CD4-positive, alpha-beta T cell treated with Interleukin-6 for 4 hours (primary cell): ENCODE results near the gene IREB2.
"Not testable (repeated sequence)": the region's sequence is repeated elsewhere in the genome, so short reads cannot be mapped to it uniquely, and the experiment has no call there.

Experiments used
- DNase-seq: peaks from one replicate; pipeline ENCODE4 v3.0.0-alpha.2; 2020; ENCODE audit warnings: mixed read lengths

IREB2 gene

DNA sequence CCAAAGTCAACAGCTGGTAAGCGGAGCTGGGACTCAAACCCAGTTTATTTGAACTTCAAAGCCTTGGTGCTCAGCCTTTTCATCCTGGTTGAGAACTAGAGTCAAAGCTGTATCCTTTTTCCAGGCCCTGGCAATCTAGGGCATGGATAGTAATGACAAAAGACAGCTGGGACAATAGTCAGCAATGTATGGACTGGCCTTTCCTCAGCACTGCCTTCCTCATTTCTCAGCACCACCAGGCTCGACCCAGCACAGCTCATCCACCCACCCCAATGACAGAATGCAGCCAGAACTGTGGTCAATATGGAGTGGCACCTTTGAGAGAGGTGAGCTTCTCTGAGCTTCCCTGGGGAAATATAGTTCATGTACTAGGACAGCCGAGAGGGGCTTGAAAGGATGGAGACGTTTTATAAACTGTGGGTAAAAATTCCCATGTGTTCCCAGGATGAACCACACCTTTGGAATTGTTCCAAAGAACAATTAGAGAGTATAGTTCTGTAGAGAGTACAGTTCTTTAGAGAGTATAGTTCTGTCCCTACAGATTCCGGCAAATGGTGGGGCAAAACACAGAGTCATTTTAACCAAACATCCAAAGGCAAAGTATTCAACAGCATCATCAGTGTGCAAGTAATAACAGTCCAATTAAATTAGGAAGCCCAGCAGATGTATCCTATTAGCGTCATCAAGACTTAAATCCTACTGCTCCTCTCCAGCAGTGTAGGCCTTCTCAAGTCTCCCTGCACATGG lies 30.2 kb upstream of the IREB2 start:
- DNase-seq, result no peak

DNA sequence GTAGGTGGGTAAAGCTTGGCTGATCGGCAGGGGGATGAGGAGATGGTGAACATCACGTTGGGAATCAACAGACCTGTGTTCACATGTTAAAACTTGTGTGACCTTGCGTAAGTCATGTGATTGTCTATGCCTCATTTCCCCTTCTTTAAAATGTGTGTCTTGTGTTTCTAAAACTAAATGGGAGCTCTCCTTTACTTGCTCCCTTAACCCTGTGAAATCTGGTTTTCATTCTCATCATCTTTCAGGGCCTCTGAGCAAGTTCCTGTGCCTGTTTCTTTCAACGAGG lies 29.7 kb upstream of the IREB2 start:
- DNase-seq, result no peak

GRCh38 chr15:78408961-78409360 lies 29.1 kb upstream of the IREB2 start:
- no peak for DNase-seq

GRCh38 chr15:78411061-78411460 lies 27.0 kb upstream of the IREB2 start:
- no peak for DNase-seq

GRCh38 chr15:78414621-78415250 lies 23.3 kb upstream of the IREB2 start:
- no peak for DNase-seq

DNA sequence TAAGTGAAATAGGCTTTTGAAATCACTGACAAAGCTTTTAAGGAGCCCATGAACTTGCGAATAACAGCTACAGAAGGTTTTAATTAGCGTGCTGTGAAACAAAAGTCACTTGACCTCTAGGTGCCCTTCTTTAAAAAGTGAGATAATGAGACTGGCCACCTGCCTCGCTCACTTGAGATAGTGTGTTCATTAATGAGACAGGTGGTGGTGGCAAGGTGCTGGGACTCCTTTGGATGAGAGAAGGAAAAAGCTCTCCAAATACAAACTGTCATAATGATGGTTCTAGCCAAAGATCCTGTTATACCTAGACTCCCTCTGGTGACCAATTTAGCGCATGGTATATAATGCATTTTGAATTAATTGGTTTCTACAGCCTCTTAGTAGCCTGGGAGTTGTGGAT lies 22.7 kb upstream of the IREB2 start:
- no peak for DNase-seq

DNA sequence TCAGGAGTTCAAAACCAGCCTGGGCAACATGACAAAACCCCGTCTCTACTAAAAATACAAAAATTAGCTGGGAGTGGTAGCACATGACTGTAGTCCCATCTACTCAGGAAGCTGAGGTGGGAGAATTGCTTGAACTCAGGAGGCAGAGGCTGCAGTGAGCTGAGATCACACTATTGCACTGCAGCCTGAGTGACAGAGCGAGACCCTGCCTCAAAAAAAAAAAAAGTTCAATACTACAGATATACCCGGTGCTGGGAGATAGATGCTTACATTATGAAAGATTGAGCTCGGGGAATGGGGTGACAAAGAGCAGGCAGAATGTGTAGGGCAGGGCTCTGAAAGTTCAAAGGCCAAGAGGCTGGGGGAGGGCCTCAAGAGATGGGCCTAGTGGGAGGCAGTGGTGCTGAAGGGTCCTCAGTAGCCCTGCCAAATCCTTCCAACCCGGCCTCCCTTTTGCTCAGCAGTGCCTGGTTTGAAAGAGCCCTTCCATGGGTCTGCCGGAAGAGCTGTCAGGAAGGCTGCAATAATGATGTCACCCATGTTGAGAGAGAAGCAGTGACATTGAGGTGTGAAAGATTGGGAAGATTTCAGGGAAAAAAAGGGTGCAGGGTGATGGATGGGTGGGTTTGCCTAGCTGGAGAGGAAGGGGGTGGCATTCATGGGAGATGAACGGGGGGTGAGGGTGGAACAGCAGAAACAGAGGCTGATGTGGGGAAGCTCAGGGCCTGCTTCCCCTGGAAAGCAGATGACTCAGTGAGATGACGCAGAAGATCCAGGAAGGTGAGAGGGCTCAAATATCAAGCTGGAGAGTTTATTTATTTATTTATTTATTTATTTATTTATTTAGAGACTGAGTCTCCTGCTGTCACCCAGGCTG lies 20.0 kb upstream of the IREB2 start:
- DNase-seq, result no peak

- DNase-seq, result no peak
These were observed 19.3 kb upstream of the IREB2 start for GRCh38 chr15:78418686-78419085.

DNA sequence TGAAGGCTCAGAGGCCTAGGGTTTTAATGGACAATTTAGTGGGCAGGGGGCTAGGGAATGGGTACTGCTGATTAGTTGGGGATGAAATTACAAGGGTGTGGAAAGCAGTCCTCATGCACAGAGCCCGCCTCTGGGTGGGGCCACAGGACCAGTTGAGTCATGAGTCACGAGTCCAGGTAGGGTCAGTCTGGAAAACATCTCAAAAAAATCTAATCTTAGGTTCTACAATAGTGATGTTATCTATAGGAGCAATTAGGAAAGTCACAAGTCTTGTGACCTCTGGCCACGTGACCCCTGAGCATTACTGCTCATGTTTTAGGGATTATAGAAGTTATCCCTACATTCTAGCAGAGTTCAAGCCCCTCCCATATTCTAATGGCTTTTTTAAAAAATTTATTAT lies 18.6 kb upstream of the IREB2 start:
- no peak for DNase-seq

DNA sequence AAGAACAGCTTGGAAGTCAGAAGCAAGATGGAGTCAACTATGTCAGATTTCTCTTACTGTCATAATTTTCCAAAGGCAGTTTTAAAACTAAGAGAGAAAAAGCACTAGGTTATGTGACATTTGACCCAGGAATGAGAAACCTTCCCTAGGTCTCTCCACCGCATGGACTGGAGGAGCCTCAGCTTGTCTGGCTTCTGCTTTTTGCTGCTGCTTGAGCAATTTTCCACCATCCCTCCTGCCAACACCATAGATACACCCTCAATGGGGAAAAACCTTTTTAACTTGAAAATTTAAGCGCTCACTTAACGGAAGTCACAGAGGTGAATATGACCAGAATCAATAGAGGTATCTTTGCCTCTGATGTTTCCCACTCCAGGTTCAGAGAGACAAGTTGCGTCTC lies 17.8 kb upstream of the IREB2 start:
- DNase-seq, result no peak

GRCh38 chr15:78420766-78421165 lies 17.2 kb upstream of the IREB2 start:
- DNase-seq, result no peak

GRCh38 chr15:78421238-78421965 lies 16.6 kb upstream of the IREB2 start:
- no peak for DNase-seq

- DNase-seq, result peak; percentile 71
These were observed 15.3 kb upstream of the IREB2 start for GRCh38 chr15:78422571-78423340.

- no peak for DNase-seq
These were observed 13.3 kb upstream of the IREB2 start for GRCh38 chr15:78424673-78425072.

GRCh38 chr15:78425643-78426042 lies 12.4 kb upstream of the IREB2 start:
- no peak for DNase-seq

DNA sequence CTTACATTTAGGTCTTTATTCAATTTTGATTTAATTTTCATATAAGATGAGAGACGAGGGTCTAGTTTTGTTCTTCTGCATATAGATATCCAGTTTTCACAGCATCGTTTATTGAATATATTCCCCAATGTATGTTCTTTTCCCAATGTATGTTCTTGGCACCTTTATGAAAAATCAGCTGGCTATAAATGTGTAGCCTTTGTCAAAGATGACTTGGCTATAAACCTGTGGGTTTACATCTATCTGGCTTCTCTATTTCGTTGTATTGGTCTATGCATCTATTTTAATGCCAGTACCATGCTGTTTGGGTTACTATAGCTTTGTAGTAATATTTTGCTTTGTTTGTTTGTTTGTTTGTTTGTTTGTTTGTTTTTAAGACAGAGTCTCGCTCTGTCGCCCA lies 11.7 kb upstream of the IREB2 start:
- DNase-seq, result no peak

DNA sequence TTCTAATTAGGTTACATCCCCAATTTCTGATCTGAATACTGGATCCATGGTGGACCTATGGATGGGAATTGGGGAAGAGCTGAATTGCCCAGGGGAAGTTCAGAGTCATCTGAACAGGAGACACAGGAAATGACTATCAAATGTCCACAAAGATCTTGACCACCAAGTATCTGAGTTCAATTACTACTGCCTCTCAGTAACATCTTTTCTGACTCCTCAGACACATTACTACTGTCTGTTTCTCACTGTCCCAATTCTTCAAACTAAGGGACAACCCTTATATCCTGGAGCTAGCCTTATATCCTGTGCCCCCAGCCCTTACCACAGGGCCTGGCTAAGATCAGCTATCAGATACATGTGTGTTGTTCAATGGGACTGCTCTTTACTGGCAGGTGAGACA lies 10.1 kb upstream of the IREB2 start:
- no peak for DNase-seq

GRCh38 chr15:78429477-78429876 lies 8.5 kb upstream of the IREB2 start:
- no peak for DNase-seq

DNA sequence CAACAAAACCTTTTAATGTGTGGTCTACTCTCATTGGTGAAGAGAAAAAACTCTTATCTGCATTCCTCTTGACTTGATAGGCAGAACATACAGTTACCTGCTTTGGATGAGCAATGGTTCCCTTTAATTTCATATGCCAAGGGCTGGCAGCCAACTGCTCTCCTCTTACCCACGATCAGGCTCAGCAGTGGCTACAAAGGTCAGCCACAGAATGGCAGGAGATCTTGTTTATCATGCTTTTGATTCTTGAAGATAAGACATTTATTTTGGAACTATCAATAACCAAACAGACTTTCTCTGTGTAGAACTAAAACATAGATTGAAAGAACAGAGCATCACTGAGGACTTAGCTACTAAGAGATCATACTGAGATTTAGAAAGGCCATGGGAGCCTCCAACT lies 6.1 kb upstream of the IREB2 start:
- DNase-seq, result no peak

DNA sequence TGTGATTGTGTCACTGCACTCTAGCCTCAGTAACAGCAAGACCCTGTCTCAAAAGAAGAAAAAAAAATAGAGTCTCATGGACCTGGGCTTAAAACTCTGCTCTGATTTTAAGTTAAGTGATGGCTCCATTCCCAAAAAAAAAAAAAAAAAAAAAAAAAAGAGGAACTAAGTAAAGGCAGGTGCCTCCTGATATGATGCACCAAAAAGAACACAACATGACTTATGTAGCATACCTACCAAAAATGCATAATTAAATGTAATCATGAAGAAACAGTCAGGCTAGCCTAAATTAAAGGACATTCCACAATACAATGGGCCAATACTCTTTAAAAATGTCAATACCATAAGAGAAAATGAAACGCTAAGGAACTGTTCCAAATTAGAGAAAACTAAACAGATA lies 5.4 kb upstream of the IREB2 start:
- no peak for DNase-seq

GRCh38 chr15:78434134-78434533 lies 3.9 kb upstream of the IREB2 start:
- no peak for DNase-seq

- DNase-seq, result not testable (repeated sequence)
These were observed 3.3 kb upstream of the IREB2 start for GRCh38 chr15:78434711-78435110.
